NCI-H1694 (cell line): ENCODE data around the gene PRR29.
"Not testable (repeated sequence)": the region's sequence is repeated elsewhere in the genome, so short reads cannot be mapped to it uniquely, and the experiment has no call there.

Source experiments
- DNase-seq: peaks from one replicate; lab custom pipeline; 2025; lab: John Stamatoyannopoulos, UW

PRR29 gene

GRCh38 chr17:63974594-63975192, 23.5 kb upstream of the PRR29 start:
- DNase-seq: no peak

- DNase-seq: no peak
Observed at GRCh38 chr17:63975541-63976092, 22.5 kb upstream of the PRR29 start.

GRCh38 chr17:63976702-63977101, 21.4 kb upstream of the PRR29 start:
- no peak for DNase-seq

- no peak for DNase-seq
Observed at GRCh38 chr17:63978272-63979200, 19.6 kb upstream of the PRR29 start.

- DNase-seq: not testable (repeated sequence)
Observed at GRCh38 chr17:63982641-63983040, 15.5 kb upstream of the PRR29 start.

GRCh38 chr17:63983320-63983719, 14.8 kb upstream of the PRR29 start:
- no peak for DNase-seq

GRCh38 chr17:63984236-63984635, 13.9 kb upstream of the PRR29 start:
- DNase-seq: no peak

GRCh38 chr17:63984651-63985386, 13.3 kb upstream of the PRR29 start:
- no peak for DNase-seq

GRCh38 chr17:63985387-63986140, 12.6 kb upstream of the PRR29 start:
- DNase-seq: no peak

- DNase-seq: no peak
Observed at GRCh38 chr17:63986821-63987220, 11.3 kb upstream of the PRR29 start.

GRCh38 chr17:63987221-63988126, 10.7 kb upstream of the PRR29 start:
- no peak for DNase-seq

- DNase-seq: no peak
Observed at GRCh38 chr17:63988127-63988478, 10.0 kb upstream of the PRR29 start.

GRCh38 chr17:63988741-63989621, 9.2 kb upstream of the PRR29 start:
- no peak for DNase-seq

- DNase-seq: no peak
Observed at GRCh38 chr17:63989622-63990345, 8.4 kb upstream of the PRR29 start.

- DNase-seq: no peak
Observed at GRCh38 chr17:63991611-63992010, 6.5 kb upstream of the PRR29 start.

- DNase-seq: no peak
Observed at GRCh38 chr17:63993368-63993985, 4.7 kb upstream of the PRR29 start.

GRCh38 chr17:63995626-63996025, 2.5 kb upstream of the PRR29 start:
- no peak for DNase-seq

GRCh38 chr17:63996430-63997182, 1.5 kb upstream of the PRR29 start:
- DNase-seq: no peak
